Choroid plexus epithelial cell (primary cell): ENCODE measurements around the gene CEACAM3.

Experiments
- DNase-seq: peaks from one replicate; pipeline ENCODE4 v3.0.0-alpha.2; 2010; ENCODE audit warnings: low read depth
- H3K4me3 ChIP-seq: 2 replicates; pipeline ENCODE4 v1.5.1; 2011; ENCODE audit warnings: low read depth, mild to moderate bottlenecking, control low read depth, low read length, moderate library complexity
- TF ChIP-seq, protein P1 (sequence below): conservative IDR thresholded peaks from 2 replicates; pipeline ENCODE4 v1.5.1; 2011; ENCODE audit warnings: low read depth, mild to moderate bottlenecking, control low read depth, inconsistent platforms, low read length, moderate library complexity

CEACAM3 gene

DNA sequence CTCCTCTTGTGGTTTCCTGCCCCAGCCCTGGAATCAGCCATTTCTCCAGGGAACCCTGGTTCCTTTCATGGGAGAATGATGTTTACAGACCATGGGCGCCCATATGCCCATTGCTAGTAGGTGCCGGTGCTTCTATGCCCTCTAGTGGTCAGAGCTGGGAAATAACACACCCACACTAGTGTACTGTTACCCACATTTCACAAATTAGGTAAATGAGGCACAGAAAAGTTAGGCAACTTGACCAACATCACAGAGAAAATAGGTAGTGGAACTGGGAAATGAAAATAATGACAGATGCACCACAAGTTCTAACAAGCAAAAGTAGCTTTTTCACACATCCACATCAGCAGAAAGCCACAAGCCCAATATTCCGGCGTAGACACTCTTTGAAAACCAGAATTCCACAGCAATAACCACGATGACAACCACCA is 1.3 kb upstream of the CEACAM3 start:
- H3K4me3 ChIP-seq, result no peak overlapping the region
- TF ChIP-seq, protein P1, sequence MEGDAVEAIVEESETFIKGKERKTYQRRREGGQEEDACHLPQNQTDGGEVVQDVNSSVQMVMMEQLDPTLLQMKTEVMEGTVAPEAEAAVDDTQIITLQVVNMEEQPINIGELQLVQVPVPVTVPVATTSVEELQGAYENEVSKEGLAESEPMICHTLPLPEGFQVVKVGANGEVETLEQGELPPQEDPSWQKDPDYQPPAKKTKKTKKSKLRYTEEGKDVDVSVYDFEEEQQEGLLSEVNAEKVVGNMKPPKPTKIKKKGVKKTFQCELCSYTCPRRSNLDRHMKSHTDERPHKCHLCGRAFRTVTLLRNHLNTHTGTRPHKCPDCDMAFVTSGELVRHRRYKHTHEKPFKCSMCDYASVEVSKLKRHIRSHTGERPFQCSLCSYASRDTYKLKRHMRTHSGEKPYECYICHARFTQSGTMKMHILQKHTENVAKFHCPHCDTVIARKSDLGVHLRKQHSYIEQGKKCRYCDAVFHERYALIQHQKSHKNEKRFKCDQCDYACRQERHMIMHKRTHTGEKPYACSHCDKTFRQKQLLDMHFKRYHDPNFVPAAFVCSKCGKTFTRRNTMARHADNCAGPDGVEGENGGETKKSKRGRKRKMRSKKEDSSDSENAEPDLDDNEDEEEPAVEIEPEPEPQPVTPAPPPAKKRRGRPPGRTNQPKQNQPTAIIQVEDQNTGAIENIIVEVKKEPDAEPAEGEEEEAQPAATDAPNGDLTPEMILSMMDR, result peak; percentile 79
- DNase-seq, result peak; percentile 56

DNA sequence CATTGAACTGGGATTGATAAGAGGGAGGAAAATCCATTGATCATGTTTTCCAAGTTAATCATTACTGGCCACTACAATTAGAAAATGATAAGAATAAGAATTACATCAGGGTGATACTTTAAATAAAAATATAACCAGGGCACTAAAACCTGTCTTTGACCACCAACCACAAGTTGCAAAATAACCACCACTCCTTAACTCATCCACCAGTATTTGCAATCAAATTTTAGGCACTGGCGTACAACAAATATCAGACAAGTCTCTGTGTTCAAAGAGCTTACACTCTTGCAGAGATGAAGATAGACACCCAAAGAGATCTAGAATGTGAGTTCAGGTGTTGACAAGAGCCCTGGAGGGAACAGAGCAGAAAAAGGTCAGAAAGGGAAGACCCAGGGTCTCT is 514 bp downstream of the CEACAM3 start:
- no peak overlapping the region for H3K4me3 ChIP-seq
- no peak for DNase-seq
- TF ChIP-seq, protein P1, result no peak

DNA sequence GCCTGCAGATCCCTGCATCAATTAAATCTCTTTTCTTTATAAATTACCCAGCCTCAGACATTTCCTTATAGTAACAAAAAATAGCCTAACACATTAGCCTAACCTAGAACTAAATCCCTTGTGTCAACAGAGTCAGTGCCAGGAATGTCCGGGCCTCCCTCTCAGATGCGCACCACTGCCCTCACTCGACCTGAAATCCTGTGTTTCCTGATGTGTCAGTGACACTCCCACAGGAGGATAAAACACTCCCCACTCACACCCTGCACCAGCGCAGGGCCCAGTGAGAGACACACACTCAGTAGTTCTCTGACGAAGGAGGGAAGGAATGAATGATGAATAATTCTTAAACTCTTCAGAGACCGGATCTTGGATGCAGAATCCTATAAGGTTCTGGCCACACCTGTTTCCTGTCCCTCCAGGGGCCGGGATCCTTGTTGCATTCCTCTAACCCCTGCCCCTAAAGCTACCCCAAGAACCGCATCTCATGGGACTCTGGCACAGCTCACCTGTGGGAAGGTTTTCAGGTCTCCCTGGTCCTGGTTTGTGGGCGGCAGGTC is 3.1 kb downstream of the CEACAM3 start:
- TF ChIP-seq, protein P1, result no peak
- DNase-seq, result no peak
- no peak overlapping the region for H3K4me3 ChIP-seq

DNA sequence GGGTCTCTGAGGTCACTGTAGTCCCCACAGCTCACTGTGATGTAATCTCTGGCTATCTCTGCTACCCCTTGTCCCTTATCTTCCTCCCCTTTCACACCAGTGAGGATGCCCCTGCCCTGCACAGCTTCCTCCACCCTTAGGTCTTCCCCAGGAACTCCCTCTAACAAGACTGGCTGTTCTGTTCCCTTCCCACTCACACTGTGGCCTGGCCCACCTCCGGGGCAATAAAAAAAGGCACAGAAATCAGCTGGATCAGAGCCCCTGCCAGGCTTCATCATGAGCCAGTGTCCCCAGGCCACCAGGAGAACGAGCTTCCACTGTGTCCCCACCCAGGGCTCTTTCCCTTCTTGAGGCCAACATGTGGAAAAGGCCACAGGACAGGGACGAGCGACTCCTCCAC is 4.6 kb downstream of the CEACAM3 start:
- TF ChIP-seq, protein P1, result no peak

DNA sequence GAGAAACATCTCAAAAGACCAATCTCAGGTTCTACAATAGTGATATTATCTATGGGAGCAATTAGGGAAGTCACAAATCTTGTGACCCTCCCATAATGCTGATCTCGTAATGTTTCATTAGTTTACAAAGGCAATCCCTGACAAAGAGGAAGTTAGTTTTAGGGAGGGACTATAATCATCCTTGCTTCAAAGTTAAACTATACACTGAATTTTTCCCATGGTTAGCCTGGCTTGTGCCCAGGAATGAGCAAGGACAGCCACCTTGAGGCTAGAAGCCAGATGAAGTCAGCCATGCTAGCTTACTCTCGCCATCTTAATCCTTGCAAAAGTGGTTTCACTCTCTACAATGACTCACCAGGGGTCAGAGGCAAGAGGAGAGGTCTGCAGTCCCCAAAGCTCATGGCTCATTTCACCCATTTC is 5.4 kb downstream of the CEACAM3 start:
- TF ChIP-seq, protein P1, result no peak
- no peak for DNase-seq
- no peak overlapping the region for H3K4me3 ChIP-seq

More for the DNA sequence above, 4.6 kb downstream of the CEACAM3 start:
- no peak for DNase-seq
- H3K4me3 ChIP-seq, result no peak overlapping the region

DNA sequence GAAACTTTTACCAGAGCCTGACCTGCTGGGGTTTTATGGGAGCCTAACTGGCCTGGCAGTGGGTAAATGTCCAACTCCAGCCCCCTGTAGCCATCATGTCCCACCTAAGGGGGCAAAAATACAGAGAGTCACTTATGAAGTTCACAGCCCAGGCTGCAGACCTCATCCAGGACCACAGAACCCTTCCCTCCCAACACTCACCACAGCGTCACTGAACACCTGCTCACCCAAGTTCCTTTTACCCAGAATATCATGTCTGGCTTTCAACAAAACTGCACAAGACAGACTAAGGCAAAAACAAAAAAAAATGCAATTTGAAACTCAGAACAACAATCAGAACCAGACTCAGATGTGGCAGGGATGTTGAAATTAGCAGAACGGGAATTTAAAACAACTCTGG is 6.4 kb downstream of the CEACAM3 start:
- no peak for DNase-seq
- TF ChIP-seq, protein P1, result no peak
- no peak overlapping the region for H3K4me3 ChIP-seq

DNA sequence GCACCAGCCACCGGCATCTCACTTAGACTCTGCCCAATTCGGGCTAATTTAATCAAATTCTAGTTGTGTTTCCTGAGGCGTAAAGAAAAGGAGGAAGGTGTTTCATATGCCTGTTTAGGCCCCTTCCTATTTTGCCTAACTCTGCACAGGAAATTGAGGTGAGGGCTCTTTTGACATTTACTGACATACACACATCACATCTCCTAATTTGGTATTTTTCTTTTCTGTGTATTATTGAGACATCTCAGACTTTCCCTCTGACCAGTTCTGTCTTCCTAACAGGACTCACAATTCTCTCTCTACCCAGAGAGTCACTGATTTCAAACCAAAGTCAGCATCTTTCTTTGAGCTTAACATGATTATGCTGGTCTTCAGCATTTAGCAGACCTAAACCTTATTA is 7.9 kb downstream of the CEACAM3 start:
- no peak for DNase-seq
- no peak overlapping the region for H3K4me3 ChIP-seq
- TF ChIP-seq, protein P1, result no peak
